Activated CD8-positive, alpha-beta memory T cell treated with anti-CD3 and anti-CD28 coated beads, Interleukin-2, amount 50 U/mL, for 48 hours (primary cell): ENCODE results near the gene PTGFRN.
"Not testable (repeated sequence)": the region's sequence is repeated elsewhere in the genome, so short reads cannot be mapped to it uniquely, and the experiment has no call there.

ENCODE experiments used
- DNase-seq: peaks from one replicate; pipeline ENCODE4 v3.0.0-alpha.2; 2020

Gene PTGFRN

GRCh38 chr1:116945996-116946395 is 36.3 kb downstream of the PTGFRN start:
- DNase-seq = no peak

DNA sequence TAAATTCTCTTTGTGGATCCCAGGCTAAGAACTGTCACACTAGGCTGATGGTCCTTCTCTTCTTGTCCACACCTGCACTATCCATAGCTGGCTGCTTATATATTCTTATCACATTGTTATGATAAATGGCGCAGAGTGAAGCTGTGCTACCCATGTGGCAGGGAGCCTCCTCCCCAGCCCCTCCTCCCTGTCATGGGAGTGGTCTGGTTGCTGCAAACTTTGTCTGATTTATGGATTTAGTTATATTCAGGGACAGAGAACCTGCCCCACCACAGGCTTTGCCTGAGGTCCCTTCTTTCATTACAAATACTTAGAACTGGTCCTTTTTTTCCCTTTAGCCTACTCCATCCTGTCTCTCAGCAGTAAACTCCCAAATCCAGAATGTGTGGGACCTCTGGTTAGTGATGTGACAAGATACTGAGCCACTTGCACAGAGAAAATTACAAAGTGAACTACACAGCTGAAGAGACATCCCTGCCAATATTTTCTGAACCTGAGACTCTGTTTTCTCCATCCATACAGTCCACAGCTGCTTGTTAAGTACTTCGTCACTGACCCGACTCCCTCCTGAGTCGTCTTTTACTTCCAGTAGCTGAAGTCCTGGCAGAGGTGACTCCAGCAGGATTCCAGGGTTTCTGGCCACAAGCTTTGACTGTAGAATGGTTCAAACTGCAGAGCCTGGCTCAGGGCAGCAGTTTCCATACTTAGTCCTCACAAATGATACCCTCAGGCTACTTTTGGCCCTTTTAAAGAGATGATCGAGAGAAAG is 37.6 kb downstream of the PTGFRN start:
- DNase-seq = no peak

DNA sequence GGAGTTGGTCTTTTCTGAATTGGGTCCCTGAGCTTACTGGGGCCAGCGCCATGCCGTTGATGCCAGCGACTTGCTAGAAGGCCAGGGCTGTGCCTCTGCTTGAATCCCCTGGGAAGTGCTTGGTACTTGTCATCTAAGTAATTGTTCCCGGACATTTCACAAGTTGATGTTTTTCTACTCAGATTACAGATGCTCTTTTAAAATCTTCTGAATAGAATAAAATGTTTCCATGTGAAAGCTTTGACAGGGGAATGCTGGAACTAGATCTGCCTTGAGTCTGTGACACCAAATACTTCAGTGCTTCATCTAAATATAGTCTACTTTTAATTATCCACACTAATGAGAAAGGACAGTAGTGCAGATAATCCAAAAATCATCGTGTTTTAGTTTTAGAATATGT is 38.3 kb downstream of the PTGFRN start:
- no peak for DNase-seq

DNA sequence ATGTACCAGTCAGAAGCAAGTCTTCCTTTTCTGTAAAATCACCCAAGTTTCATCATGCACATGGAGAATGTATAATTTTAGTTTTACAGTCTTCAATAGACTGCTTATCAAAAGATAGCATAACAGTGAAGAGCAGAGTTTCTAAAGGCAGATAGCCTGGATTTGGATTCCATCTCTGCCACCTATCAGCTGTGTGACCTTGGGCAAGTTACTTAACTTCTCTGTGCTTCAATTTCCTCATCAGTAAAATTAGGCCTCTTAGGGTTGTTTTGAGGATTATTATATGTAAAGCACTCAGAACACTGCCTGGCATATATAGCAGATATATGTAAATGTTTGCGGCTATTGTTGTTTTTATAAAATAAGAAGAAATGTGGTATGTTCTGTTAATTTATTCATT is 38.9 kb downstream of the PTGFRN start:
- DNase-seq = no peak

DNA sequence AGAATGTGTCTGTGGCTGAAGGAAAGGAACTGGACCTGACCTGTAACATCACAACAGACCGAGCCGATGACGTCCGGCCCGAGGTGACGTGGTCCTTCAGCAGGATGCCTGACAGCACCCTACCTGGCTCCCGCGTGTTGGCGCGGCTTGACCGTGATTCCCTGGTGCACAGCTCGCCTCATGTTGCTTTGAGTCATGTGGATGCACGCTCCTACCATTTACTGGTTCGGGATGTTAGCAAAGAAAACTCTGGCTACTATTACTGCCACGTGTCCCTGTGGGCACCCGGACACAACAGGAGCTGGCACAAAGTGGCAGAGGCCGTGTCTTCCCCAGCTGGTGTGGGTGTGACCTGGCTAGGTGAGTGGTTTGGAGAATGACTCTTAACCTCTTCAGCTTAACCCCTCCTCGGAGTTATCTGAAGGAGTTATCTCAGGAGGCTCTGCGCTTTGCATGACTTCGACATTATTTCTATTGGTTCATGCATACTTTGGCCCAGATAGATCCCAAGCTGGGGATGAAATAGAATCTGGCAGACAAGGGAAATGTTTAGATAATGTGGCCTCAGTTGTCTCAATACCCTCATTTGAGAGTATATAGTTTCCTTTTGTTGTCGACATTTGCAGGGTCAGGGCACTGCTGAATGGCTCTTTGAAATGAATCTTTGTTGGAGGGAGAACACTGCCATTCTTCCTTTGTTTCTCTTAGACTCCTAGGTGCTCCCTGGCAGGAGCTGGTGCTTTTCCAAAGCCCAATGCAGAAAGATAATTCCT is 39.7 kb downstream of the PTGFRN start:
- no peak for DNase-seq

GRCh38 chr1:116950517-116951199 is 40.9 kb downstream of the PTGFRN start:
- DNase-seq = no peak

GRCh38 chr1:116951200-116951935 is 41.7 kb downstream of the PTGFRN start:
- no peak for DNase-seq

GRCh38 chr1:116952738-116953275 is 43.1 kb downstream of the PTGFRN start:
- DNase-seq = no peak

GRCh38 chr1:116954440-116954839 is 44.7 kb downstream of the PTGFRN start:
- no peak for DNase-seq

DNA sequence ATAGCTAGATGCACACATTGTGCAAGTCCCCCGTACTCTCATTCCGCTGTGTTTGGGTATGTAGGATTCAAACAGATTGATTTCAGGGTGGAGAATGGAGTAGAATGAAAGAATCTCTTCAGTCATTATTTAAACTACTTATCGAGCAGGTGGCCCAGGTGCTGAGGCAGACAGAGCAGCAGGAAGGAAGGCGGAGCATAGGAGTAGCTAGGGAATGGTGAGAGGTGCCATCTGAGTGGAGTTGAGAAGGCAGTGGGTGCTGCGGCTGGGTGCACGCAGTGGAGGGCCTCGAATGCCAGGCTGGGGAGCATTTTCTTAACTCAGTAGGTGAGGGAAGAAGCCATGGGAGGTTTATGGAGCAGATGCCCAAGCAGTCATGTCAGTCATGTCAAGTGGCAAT is 46.7 kb downstream of the PTGFRN start:
- no peak for DNase-seq

DNA sequence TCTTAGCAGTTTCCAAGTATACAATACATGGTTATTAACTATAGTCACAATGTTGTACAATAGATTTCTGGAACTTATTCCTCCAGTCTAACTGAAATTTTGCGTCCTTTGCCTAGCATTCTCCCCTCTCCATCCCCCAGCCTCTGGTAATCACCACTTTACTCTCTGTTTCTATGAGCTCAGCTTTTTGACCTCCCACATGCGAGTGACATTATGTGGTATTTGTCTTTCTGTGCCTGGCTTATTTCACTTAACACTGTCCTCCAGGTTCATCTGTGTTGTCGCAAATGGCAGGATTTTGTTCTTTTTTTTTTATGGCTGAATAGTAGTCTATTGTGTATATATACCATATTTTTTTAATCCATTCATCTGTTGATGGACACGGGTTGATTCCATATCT is 47.9 kb downstream of the PTGFRN start:
- DNase-seq = no peak

- DNase-seq = no peak
Measured at GRCh38 chr1:116958110-116958509, 48.4 kb downstream of the PTGFRN start.

- DNase-seq = no peak
Measured at GRCh38 chr1:116958977-116959376, 49.3 kb downstream of the PTGFRN start.

DNA sequence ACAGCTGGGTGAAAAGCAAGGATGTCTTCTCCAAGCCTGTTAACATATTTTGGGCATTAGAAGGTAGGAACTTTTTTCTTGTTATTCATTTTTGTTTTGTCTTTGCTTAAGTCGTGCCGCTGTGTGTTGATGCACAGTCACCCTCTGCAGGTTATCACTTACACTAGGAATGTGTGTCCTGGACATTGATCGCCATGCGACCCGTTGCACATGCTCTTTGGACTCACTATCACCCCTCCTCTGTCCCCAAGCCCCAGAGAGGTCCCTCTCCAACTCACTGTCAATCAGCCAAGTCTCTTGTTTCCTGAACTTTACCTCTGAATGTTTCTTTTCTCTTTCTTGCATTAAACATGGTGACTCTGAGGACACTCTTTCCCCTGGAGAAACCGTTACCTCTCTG is 51.9 kb downstream of the PTGFRN start:
- DNase-seq = no peak

GRCh38 chr1:116962987-116963639 is 53.4 kb downstream of the PTGFRN start:
- no peak for DNase-seq

- DNase-seq = no peak
Measured at GRCh38 chr1:116966791-116967190, 57.1 kb downstream of the PTGFRN start.

DNA sequence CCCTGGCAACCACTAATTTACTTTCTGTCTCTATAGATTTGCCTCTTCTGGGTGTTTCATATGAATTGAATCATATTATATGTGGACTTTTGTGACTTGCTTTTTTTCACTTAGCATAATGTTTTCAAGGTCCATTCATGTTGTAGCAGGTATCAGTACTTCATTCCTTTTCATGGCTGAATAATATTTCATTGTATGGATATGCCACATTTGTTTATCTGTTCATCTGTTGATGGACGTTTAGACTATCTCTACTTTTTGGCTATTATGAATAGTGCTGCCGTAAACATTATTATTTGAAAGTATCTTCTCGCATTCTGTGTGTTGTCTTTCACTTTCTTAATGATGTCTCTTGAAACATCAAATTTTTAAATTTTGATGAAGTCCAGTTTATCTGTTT is 59.0 kb downstream of the PTGFRN start:
- DNase-seq = no peak

GRCh38 chr1:116971258-116971860 is 61.6 kb downstream of the PTGFRN start:
- no peak for DNase-seq

GRCh38 chr1:116971965-116972673 is 62.4 kb downstream of the PTGFRN start:
- DNase-seq = no peak

DNA sequence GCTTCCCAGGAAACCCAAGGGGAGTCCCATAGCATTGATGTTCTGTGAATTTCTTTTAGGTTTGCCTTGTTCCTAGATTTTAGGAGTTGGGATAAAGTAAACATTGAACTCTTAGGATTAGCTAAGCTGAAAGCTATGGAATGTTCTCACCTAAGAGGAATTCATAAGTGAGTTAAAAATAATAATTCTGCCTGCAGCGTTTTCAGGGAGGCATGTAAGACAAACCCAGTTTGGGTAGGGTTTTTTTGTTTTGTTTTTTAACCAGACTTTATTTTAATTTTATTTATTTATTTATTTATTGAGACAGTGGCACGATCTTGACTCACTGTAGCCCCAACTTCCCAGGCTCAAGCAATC is 62.9 kb downstream of the PTGFRN start:
- DNase-seq = no peak

- DNase-seq = not testable (repeated sequence)
Measured at GRCh38 chr1:116980309-116980708, 70.6 kb downstream of the PTGFRN start.
